Activated naive CD4-positive, alpha-beta T cell treated with anti-CD3 and anti-CD28 coated beads, Interleukin-2, amount 10 ng/mL, durations not matched to agents 5 hours and 36 hours (primary cell): ENCODE data around the gene CIAO3. TPM values are rescaled to one million over a fixed set of nuclear protein-coding genes. Genes with fewer than 3 reads are reported as not detected.

Experiments
- microRNA-seq: library from miRNA; unstranded; fragments of <30 nt; microRNA quantifications from one replicate; pipeline ENCODE4 v1.2.0, GENCODE V29; 2022; ENCODE audit warnings: borderline microRNAs expressed, borderline replicate concordance
- total RNA-seq, 2 experiments: library from RNA; stranded (reverse); gene quantifications; one replicate each; pipeline ENCODE4 v1.2.3, GENCODE V29; 2021

CIAO3 gene
- total RNA-seq = 10 to 100 TPM; 30.8 to 33.1 TPM

DNA sequence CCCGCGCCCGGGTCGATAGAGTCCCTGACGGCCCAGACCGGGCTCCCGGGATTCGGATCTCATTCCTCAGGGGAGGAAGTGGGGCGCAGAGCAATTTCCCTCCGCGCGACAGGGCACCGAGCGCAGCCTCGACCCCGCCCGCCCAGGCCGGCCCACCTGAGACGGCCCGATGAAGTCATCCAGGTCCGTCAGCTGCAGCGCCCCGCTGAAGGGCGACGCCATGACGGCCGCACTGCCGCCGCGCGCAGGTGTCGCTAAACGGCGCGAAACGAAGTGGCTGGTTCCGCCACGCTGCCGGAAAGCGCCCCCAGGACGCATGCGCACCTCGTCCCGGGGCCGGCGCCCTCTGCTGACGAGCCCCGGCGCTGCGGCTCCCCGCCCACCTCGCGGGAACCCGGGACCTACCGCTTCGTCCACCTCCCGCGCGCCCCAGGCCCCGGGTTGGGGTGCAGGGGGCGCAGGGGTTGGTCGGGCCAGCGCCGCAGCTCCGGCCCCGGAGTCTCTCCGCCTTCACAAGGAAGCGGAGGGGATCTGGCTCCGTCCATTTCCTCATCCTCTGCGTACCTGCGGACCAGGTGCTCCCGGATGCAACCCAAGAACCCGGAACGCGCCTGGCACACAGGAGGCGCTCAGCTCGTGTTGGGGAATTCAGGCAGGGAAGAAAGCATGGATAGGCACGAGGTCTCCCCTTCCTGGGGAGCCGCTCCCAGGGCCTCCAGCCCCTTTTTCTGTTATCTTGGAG lies at the start of gene CIAO3:
CIAO3 (minus strand) TSS at position 234 of the 742 bp plus-strand sequence; CDS start at position 222, 12 bp downstream.

DNA sequence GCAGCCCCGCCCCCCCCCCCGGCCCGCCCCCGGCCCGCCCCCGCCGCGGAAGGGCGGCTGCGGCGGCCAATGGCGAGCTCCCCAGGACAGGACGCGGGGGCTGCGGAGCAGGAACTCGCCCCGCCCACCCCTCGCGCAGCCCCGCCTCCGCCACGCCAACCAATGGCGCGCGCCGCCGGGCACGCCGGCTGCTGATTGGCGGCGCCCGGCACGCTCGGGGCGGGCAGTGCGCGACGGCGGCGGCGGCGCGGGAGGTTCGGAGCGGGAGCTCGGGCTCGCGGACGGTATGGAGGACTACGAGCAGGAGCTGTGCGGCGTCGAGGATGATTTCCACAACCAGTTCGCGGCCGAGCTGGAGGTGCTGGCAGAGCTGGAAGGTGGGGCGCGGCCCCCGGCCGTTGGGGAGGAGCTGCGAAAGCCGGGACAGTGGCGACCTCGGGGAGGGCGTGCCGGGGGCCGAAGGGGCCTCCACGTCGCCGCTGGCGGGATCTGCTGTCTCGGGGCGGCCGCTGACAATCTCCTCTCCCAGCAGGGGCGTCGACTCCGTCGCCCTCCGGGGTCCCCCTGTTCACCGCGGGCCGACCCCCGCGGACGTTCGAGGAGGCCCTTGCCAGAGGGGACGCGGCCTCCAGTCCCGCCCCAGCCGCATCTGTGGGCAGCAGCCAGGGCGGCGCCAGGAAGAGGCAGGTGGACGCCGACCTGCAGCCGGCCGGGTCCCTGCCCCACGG lies 47.8 kb upstream of the CIAO3 start, which contains the start of gene CHTF18:
CHTF18 (plus strand) TSS at position 222 of the 728 bp plus-strand sequence; CDS start at position 287, 65 bp downstream.

GRCh38 chr16:787978-788398 lies 47.2 kb upstream of the CIAO3 start, which contains the start of gene RPUSD1:
TSS of gene RPUSD1 (minus strand) at chr16:788381. CDS start at chr16:787737, 644 bp downstream.

DNA sequence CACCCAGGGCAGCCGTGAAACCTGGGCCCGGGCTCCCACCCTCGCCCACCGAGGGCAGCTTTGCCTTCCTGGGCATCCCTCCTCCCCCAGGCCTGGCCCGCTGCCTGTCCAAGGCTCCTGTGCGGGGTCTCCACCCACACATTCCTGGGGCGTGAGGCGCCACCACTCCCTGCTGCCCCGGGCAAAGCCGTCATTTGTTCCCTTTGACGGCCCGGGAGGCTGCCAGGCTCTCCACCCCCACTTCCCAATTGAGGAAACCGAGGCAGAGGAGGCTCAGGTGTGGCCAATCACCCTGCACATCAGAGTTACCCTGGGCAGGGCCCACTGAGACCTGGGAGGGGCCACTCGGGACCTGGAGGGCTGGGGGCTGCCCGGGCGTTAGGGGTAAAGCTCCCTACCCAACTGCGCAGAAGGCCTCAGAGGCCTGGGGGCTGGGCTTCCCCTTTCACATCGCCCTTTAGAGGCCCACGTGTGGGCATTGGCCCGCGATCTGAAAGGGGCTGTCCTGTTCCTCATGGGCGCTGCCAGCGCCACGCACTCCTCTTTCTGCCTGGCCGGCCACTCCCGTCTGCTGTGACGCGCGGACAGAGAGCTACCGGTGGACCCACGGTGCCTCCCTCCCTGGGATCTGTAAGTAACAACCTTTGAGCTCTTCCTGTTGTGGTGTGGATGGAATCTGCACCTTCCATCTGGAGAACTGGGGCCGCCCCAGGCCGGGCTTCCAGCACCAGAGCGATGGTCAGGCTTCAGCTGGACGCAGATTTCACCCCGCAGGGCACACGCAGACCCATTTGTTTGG lies 19.9 kb upstream of the CIAO3 start, which contains the start of gene MSLN:
MSLN (plus strand) TSS at position 190 of the 799 bp plus-strand sequence. CDS start 1,947 bp downstream, outside the sequence.

DNA sequence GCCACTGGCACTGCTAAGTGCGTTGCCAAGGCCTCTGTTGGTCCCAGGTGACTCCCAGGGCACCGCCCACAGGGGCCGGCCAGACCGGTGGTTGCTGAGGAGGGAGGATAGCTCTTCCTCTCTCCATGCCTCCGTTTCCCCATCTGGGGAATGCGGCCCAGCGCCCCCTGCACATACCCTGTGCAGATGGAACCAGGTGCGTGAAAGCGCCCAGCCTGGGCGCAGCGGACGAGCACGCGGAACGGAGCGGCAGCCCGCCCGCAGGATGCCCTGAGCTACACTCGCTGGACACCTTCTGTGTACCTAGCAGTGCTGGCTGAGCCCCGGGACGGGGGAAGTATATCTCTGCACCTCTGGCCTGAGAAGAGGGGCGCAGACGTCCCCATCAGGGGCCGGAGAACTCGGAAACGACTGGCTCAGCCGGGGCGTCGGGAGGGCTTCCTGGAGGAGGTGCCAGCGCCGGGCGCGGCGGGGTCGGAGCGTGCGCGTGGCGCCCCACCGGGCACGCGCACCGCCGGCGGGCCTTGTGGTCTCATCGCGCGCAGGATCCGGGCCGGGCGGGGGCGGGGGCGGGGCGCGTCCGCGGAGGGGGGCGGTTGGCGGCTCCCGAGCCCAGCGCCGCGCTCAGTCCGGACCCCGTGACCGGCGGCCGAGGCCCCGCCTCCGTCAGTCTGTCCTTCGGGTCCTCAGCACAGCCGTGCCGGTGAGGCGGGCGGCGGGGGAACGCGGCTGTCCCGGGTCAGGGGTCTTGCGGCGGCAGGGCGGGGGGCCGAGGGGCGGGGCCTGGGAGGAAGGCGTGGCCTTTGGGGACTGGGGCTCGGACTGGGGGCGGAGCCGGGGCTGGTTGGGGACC lies 14.1 kb downstream of the CIAO3 start, which contains the start of the genes CCDC78 and HAGHL:
CCDC78 (minus strand) TSS at position 6 of the 853 bp plus-strand sequence. CDS start 76 bp downstream, outside the sequence.
HAGHL (plus strand) TSS at position 669 of the 853 bp plus-strand sequence. CDS start 404 bp downstream, outside the sequence.

DNA sequence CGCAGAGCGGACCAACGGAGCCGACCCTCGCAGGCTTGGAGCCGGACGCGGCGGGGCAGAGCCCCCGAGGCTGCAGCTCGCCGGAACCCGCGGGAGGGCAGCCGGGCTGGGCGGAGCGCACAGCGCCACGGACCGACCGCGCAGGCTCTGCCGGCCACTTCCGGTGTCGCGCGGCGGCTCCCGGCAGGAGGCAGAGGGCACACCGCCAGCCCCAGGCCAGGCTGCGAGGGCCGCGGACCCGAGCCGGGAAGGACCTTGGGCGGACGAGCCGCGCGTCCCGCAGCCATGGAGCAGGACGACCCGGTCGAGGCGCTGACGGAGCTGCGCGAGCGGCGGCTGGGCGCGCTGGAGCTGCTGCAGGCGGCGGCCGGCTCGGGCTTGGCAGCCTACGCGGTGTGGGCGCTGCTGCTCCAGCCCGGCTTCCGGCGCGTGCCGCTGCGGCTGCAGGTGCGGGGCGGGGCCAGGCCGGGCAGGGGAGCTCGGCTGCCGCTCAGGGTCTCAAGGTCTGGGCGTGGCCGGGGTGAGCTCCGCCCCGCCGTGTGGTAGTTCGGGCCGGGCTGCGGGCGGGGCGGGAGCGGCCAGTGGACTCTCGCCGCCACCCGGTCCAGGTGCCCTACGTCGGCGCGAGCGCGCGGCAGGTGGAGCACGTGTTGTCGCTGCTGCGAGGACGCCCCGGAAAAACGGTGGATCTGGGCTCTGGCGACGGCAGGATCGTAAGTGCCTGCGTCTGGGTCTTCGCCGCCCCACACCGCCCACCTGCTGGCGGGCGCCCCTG lies 19.6 kb downstream of the CIAO3 start, which contains the start of gene ANTKMT:
ANTKMT (plus strand) TSS at position 157 of the 775 bp plus-strand sequence; CDS start at position 286, 129 bp downstream.

GRCh38 chr16:714558-715476 lies 26.0 kb downstream of the CIAO3 start, which contains the start of gene METRN:
TSS of gene METRN (plus strand) at chr16:715118. CDS start at chr16:715290, 172 bp downstream.

GRCh38 chr16:705431-706188 lies 35.2 kb downstream of the CIAO3 start, which contains the start of gene FBXL16:
TSS of gene FBXL16 (minus strand) at chr16:705801. CDS start at chr16:697405, 8,396 bp downstream.

DNA sequence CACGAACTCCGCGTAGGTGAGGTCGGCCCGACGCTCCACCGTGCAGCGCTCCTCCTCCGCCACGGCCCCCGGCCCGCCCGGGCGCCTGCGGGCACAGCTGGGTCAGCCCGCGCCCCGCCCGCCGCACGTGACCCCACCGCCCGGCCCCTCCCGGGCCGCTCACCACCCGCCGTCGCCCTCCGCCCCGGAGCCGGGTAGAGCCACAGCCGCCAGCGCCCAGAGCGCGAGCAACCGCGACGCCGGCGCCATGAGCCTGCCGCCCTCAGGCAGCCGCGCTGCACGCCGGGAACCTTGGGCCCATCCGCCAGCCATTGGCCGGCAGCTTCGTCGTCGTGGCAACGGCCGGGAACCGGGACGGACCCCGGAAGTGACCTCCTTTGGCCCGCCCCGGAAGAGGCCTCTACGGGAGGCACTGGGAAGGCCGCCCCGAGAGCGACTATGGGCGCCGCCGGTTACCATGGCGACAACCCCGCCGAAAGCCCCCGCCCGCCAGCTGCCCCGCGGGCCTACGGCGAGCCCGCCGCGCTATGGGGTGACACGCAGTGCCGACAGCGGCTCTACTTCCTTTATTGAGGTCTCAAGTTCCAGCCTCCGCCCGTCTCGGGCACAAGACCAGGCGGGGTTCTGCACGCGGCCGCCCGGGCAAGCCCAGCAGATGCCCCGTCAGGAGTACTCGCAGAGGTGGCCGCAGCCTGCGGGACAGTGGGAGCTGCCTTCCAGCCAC lies 56.6 kb downstream of the CIAO3 start, which contains the start of gene JMJD8:
JMJD8 (minus strand) TSS at position 264 of the 724 bp plus-strand sequence; CDS start at position 249, 15 bp downstream.

GRCh38 chr16:679814-680624 lies 60.8 kb downstream of the CIAO3 start, which contains the start of gene STUB1:
TSS of gene STUB1 (plus strand) at chr16:680410. CDS start at chr16:680526, 116 bp downstream.

Small RNA genes within 50 kb of the gene (microRNA-seq; reads per million reads assigned to microRNA genes)
- gene MIR662 = not detected

Other genes with a start within 250 kb of the CIAO3 start
- gene CAPN15, start 213.3 kb downstream of the CIAO3 start, total RNA-seq = 10 to 100 TPM; 71.0 to 71.8 TPM
- gene PRR35, start 180.6 kb downstream of the CIAO3 start, total RNA-seq = not detected
- 1 to 10 TPM; 4.6 to 4.7 TPM for gene NHLRC4, start 174.0 kb downstream of the CIAO3 start, total RNA-seq
- 10 to 100 TPM; 32.9 to 36.8 TPM for gene PIGQ, start 171.0 kb downstream of the CIAO3 start, total RNA-seq
- 10 to 100 TPM; 12.7 to 14.1 TPM for gene RAB40C, start 150.9 kb downstream of the CIAO3 start, total RNA-seq
- under 1 TPM; 0.33 to 0.36 TPM for gene WFIKKN1, start 110.0 kb downstream of the CIAO3 start, total RNA-seq
- gene METTL26, start 104.7 kb downstream of the CIAO3 start, total RNA-seq = 10 to 100 TPM; 70.0 to 70.7 TPM
- 10 to 100 TPM; 28.9 to 31.2 TPM for gene MCRIP2, start 99.2 kb downstream of the CIAO3 start, total RNA-seq
- 10 to 100 TPM; 63.2 to 67.3 TPM for gene WDR90, start 91.6 kb downstream of the CIAO3 start, total RNA-seq
- gene RHOT2, start 72.9 kb downstream of the CIAO3 start, total RNA-seq = 100 to 1,000 TPM; 126 to 134 TPM
- 1 to 10 TPM; 1.3 to 1.6 TPM for gene RHBDL1, start 65.3 kb downstream of the CIAO3 start, total RNA-seq
- 10 to 100 TPM; 61.4 to 61.7 TPM for gene STUB1, start 60.6 kb downstream of the CIAO3 start, total RNA-seq
- gene JMJD8, start 56.7 kb downstream of the CIAO3 start, total RNA-seq = 10 to 100 TPM; 30.3 to 31.4 TPM
- gene WDR24, start 50.6 kb downstream of the CIAO3 start, total RNA-seq = 10 to 100 TPM; 15.2 to 16.1 TPM
- gene FBXL16, start 35.2 kb downstream of the CIAO3 start, total RNA-seq = 10 to 100 TPM; 21.2 to 21.5 TPM
- gene METRN, start 25.9 kb downstream of the CIAO3 start, total RNA-seq = 1 to 10 TPM; 5.5 TPM
- 10 to 100 TPM in 1 of 2 experiments, 1 to 10 TPM in 1; 9.7 to 10.8 TPM for gene ANTKMT, start 19.9 kb downstream of the CIAO3 start, total RNA-seq
- gene CCDC78, start 14.6 kb downstream of the CIAO3 start, total RNA-seq = 1 to 10 TPM; 1.6 to 2.1 TPM
- 1 to 10 TPM; 5.2 to 7.6 TPM for gene HAGHL, start 13.9 kb downstream of the CIAO3 start, total RNA-seq
- not detected for gene MSLN, start 19.7 kb upstream of the CIAO3 start, total RNA-seq
- 10 to 100 TPM; 22.2 to 23.1 TPM for gene RPUSD1, start 47.4 kb upstream of the CIAO3 start, total RNA-seq
- 10 to 100 TPM; 67.0 to 72.2 TPM for gene CHTF18, start 47.6 kb upstream of the CIAO3 start, total RNA-seq
- gene GNG13, start 59.7 kb upstream of the CIAO3 start, total RNA-seq = not detected
- gene LMF1, start 230.0 kb upstream of the CIAO3 start, total RNA-seq = 10 to 100 TPM; 23.6 to 27.0 TPM
- under 1 TPM in 1 of 2 experiments, not detected in 1; 0.08 TPM for gene SOX8, start 240.8 kb upstream of the CIAO3 start, total RNA-seq